ENCODE data around the gene SLC22A17. TPM values are rescaled to one million over a fixed set of nuclear protein-coding genes. Genes with fewer than 3 reads are reported as not detected.

Gene SLC22A17
- total and polyA plus RNA-seq, 2 of the 13 experiments (the other 11 are each of a cell fraction or from before 2014, with no cell fraction given), result 0.95 to 1.1 TPM

- TF ChIP-seq BATF2 (CRISPR knock-in tag; IDR thresholded peaks at IDR 0.05), result no peak
- TF ChIP-seq ZXDC (CRISPR knock-in tag; IDR thresholded peaks at IDR 0.05), result no peak
- TF ChIP-seq LBX2 (CRISPR knock-in tag; IDR thresholded peaks at IDR 0.05; ENCODE audit: borderline replicate concordance), result 0 out of 2 replicates have a peak, but pooled peaks have one; percentile 48
- no peak for TF ChIP-seq HNRNPK (IDR thresholded peaks at IDR 0.05; ENCODE audit: low read depth, low read length, poor library complexity, severe bottlenecking)
- TF ChIP-seq ZNF709 (CRISPR knock-in tag; IDR thresholded peaks at IDR 0.05), result no peak
- TF ChIP-seq ERF (CRISPR knock-in tag; IDR thresholded peaks at IDR 0.05), result peak; percentile 17; the same call in 1 of the 2 replicates
- no peak for TF ChIP-seq HNRNPUL1 (IDR thresholded peaks at IDR 0.05; ENCODE audit: low read depth, low read length)
- TF ChIP-seq WIZ (CRISPR knock-in tag; IDR thresholded peaks at IDR 0.05), result no peak
- no peak for TF ChIP-seq MAX (IDR thresholded peaks at IDR 0.05)
- TF ChIP-seq BRD4 (CRISPR knock-in tag; IDR thresholded peaks at IDR 0.05), result no peak
- TF ChIP-seq ZNF75D (CRISPR knock-in tag; IDR thresholded peaks at IDR 0.05; ENCODE audit: borderline replicate concordance), result no peak
- no peak for TF ChIP-seq TARDBP (CRISPR knock-in tag; IDR thresholded peaks at IDR 0.05)
- TF ChIP-seq PPARG (CRISPR knock-in tag; conservative IDR thresholded peaks at IDR 0.05), result no peak
- no peak for TF ChIP-seq ZNF780A (CRISPR knock-in tag; IDR thresholded peaks at IDR 0.05)
- TF ChIP-seq STAG1 (CRISPR knock-in tag; IDR thresholded peaks at IDR 0.05), result no peak
- TF ChIP-seq SRSF4 (IDR thresholded peaks at IDR 0.05; ENCODE audit: low read depth, low read length, poor library complexity, severe bottlenecking), result peak; percentile 59
- no peak for TF ChIP-seq MXD1 (CRISPR knock-in tag; IDR thresholded peaks at IDR 0.05)
- no peak; the same call in 1 of the 2 replicates for TF ChIP-seq ARID5B (CRISPR knock-in tag; IDR thresholded peaks at IDR 0.05)
- TF ChIP-seq ZNF629 (CRISPR knock-in tag; conservative IDR thresholded peaks at IDR 0.05), result no peak
- no peak for TF ChIP-seq ZSCAN9 (CRISPR knock-in tag; IDR thresholded peaks at IDR 0.05; ENCODE audit: borderline replicate concordance)
- TF ChIP-seq IRX3 (CRISPR knock-in tag; IDR thresholded peaks at IDR 0.05; ENCODE audit: borderline replicate concordance, low read depth), result 0 out of 2 replicates have a peak, but pooled peaks have one; percentile 33
These were observed 26.0 kb downstream of the SLC22A17 start (continued) for GRCh38 chr14:23326491-23327332.
